ENCODE measurements around the gene PIP4P1.

GRCh38 chr14:20492486-20492885 is 31.3 kb upstream of the PIP4P1 start:
- TF ChIP-seq POLR2A (IDR thresholded peaks at IDR 0.05) (no peak), CTCF (IDR thresholded peaks at IDR 0.05) (no peak)
